HCT116 (cell line): Measurements from ENCODE around the gene DPYSL5. TPM values are rescaled to one million over a fixed set of nuclear protein-coding genes. Genes with fewer than 3 reads are reported as not detected.

ENCODE experiments used
- ATAC-seq: fragments of 200-7000 bp; cut with Tn5 transposase; 2 replicates; pipeline ENCODE4 v1.9.1; 2020; ENCODE audit warnings: mild to moderate bottlenecking, moderate library complexity
- BruUV-seq: library from RNA; stranded (reverse); fragments of 400-500 nt; replicated peaks from 2 replicates; lab custom pipeline; 2021; lab: Mats Ljungman, UMichigan
- CTCF ChIA-PET: fragments of 300-600 bp; sonication (Branson Sonifier 250); formaldehyde crosslinking; loops from one replicate; lab custom pipeline; 2021; ENCODE audit warnings: antibody characterized with exemption; lab: Charles Lee
- POLR2A ChIA-PET: fragments of 300-600, 350-600 bp; sonication (Branson Sonifier 250); formaldehyde crosslinking; loops from one replicate; lab custom pipeline; 2021; ENCODE audit warnings: antibody characterized with exemption; lab: Charles Lee
- RAD21 ChIA-PET, 2 experiments: fragments of 300-600 bp; sonication (Branson Sonifier 250); formaldehyde crosslinking; loops; one replicate each; lab custom pipeline; 2023; ENCODE audit warnings: low total read pairs in 2 of 2; ENCODE audit not compliant: uncharacterized antibody in 2 of 2, unreplicated experiment in 2 of 2, low non-redundant PET in 1 of 2; lab: Charles Lee
- DNase-seq: peaks from one replicate; pipeline ENCODE4 v3.0.0-alpha.2; 2010; ENCODE audit warnings: low read depth, low spot score
- H2AFZ ChIP-seq: fragments of 200-600 bp; shearing (Covaris generic), sonication (generic); 2 replicates; pipeline ENCODE4 v1.6.1; 2017; ENCODE audit warnings: low read depth, mixed run types, mixed read lengths, antibody characterized with exemption, low read length; ENCODE audit not compliant: poor library complexity, severe bottlenecking
- H3K27ac ChIP-seq: 2 replicates; pipeline ENCODE4 v1.5.1; 2012; ENCODE audit warnings: low read depth, low read length
- H3K27me3 ChIP-seq: fragments of 200-600 bp; sonication (generic); 2 replicates; pipeline ENCODE4 v1.6.1; 2016; ENCODE audit warnings: mixed run types, low read length, mixed read lengths; ENCODE audit not compliant: insufficient read depth
- H3K36me3 ChIP-seq, 2 experiments: fragments of 200-500 bp in 1 of 2; fragments of 200-600 bp in 1 of 2; sonication (Bioruptor generic) in 1 of 2; sonication (generic) in 1 of 2; 2 replicates each; pipeline versions ENCODE4 v1.5.1 to v1.6.1; 2014 to 2016; ENCODE audit warnings: low read length in 2 of 2, inconsistent platforms in 1 of 2, mixed read lengths in 1 of 2, mixed run types in 1 of 2; ENCODE audit not compliant: insufficient read depth in 2 of 2, control insufficient read depth in 1 of 2
- H3K4me1 ChIP-seq, 2 experiments: fragments of 200-600 bp in 1 of 2; sonication (generic) in 1 of 2; 2 replicates each; pipeline versions ENCODE4 v1.5.1 to v1.6.1; 2012 to 2017; ENCODE audit warnings: low read length in 2 of 2, inconsistent platforms in 1 of 2, mild to moderate bottlenecking in 1 of 2, mixed read lengths in 1 of 2, mixed run types in 1 of 2, moderate library complexity in 1 of 2; ENCODE audit not compliant: insufficient read depth in 2 of 2, control insufficient read depth in 1 of 2
- H3K4me2 ChIP-seq: fragments of 200-600 bp; sonication (generic); 2 replicates; pipeline ENCODE4 v1.6.1; 2017; ENCODE audit warnings: mixed run types, low read length, mixed read lengths
- H3K4me3 ChIP-seq, 2 experiments: fragments of 200-600 bp in 1 of 2; sonication (generic) in 1 of 2; replicated peaks in 1 of 2; 2 replicates each; pipeline ENCODE4 v1.5.1; 2011 to 2016; ENCODE audit warnings: low read length in 2 of 2, control low read depth in 1 of 2, low read depth in 1 of 2, mild to moderate bottlenecking in 1 of 2, mixed read lengths in 1 of 2, mixed run types in 1 of 2
- H3K79me2 ChIP-seq: fragments of 200-600 bp; sonication (generic); 2 replicates; pipeline ENCODE4 v1.6.1; 2017; ENCODE audit warnings: mild to moderate bottlenecking, mixed run types, low read length, moderate library complexity, mixed read lengths; ENCODE audit not compliant: insufficient read depth
- H3K9ac ChIP-seq: fragments of 200-600 bp; sonication (generic); 2 replicates; pipeline ENCODE4 v1.6.1; 2016; ENCODE audit warnings: low read length, mixed read lengths
- H3K9me2 ChIP-seq: fragments of 200-600 bp; sonication (generic), shearing (Covaris generic); 2 replicates; pipeline ENCODE4 v1.6.1; 2017; ENCODE audit warnings: mixed run types, mild to moderate bottlenecking, moderate library complexity; ENCODE audit not compliant: insufficient read depth
- H3K9me3 ChIP-seq, 2 experiments: fragments of 200-500 bp in 1 of 2; fragments of 200-600 bp in 1 of 2; sonication (Bioruptor generic) in 1 of 2; sonication (generic) in 1 of 2; 2 replicates each; pipeline ENCODE4 v1.6.1; 2014 to 2017; ENCODE audit warnings: low read length in 2 of 2, mixed read lengths in 2 of 2, inconsistent platforms in 1 of 2, low read depth in 1 of 2, mild to moderate bottlenecking in 1 of 2, mixed run types in 1 of 2, moderate library complexity in 1 of 2; ENCODE audit not compliant: control insufficient read depth in 1 of 2, insufficient read depth in 1 of 2
- H4K20me1 ChIP-seq: fragments of 200-600 bp; sonication (generic), shearing (Covaris generic); 2 replicates; pipeline ENCODE4 v1.6.1; 2017; ENCODE audit warnings: mixed run types, mild to moderate bottlenecking, moderate library complexity; ENCODE audit not compliant: insufficient read depth
- ATF3 ChIP-seq: IDR thresholded peaks from 2 replicates; pipeline ENCODE4 v1.6.1; 2012
- CEBPB ChIP-seq: IDR thresholded peaks from 2 replicates; pipeline ENCODE4 v1.6.1; 2012; ENCODE audit warnings: low read depth
- CTCF ChIP-seq, 3 experiments: fragments of 200-600 bp in 1 of 3; sonication (generic) in 1 of 3; IDR thresholded peaks in 2 of 3; conservative IDR thresholded peaks in 1 of 3; 2 replicates each; pipeline ENCODE4 v1.5.1; 2012 to 2017; ENCODE audit warnings: low read depth in 2 of 3, low read length in 2 of 3, antibody characterized with exemption in 1 of 3, borderline replicate concordance in 1 of 3, control low read depth in 1 of 3, mild to moderate bottlenecking in 1 of 3, mixed read lengths in 1 of 3, mixed run types in 1 of 3, moderate library complexity in 1 of 3; ENCODE audit not compliant: insufficient read depth in 1 of 3
- EZH2 ChIP-seq: fragments of 200-600 bp; sonication (generic); IDR thresholded peaks from 2 replicates; pipeline ENCODE4 v1.6.1; 2017; ENCODE audit warnings: antibody characterized with exemption, mixed run types
- REST ChIP-seq: IDR thresholded peaks from 2 replicates; pipeline ENCODE4 v1.6.1; 2012; ENCODE audit warnings: low read depth
- SP1 ChIP-seq: IDR thresholded peaks from 2 replicates; pipeline ENCODE4 v1.6.1; 2012; ENCODE audit warnings: low read depth
- SRF ChIP-seq: IDR thresholded peaks from 2 replicates; pipeline ENCODE4 v1.6.1; 2012; ENCODE audit warnings: low read depth
- YY1 ChIP-seq: IDR thresholded peaks from 2 replicates; pipeline ENCODE4 v1.6.1; 2011; ENCODE audit warnings: low read length, low read depth, moderate library complexity, mild to moderate bottlenecking; ENCODE audit not compliant: insufficient replicate concordance; ENCODE audit errors: extremely low read depth
- ZFX ChIP-seq: fragments of 450-650 bp; IDR thresholded peaks from 2 replicates; pipeline ENCODE4 v1.6.1; 2017
- ZNF274 ChIP-seq: fragments of 200-500 bp; sonication (Bioruptor generic); IDR thresholded peaks from 2 replicates; pipeline ENCODE4 v1.6.1; 2014; ENCODE audit warnings: mild to moderate bottlenecking, low read depth, low read length, inconsistent platforms
- intact Hi-C: fragments of 100-400 bp; cut with micrococcal nuclease; formaldehyde crosslinking; loops from 2 replicates; pipeline ENCODE4 v1.10.0; 2022
- total RNA-seq: library from RNA; stranded (reverse); gene quantifications from one replicate; pipeline ENCODE4 v1.2.1, GENCODE V29; 2021; ENCODE audit not compliant: unreplicated experiment

Gene DPYSL5
- total RNA-seq, 1 experiment from 2014 or later: 8.4 TPM

GRCh38 chr2:26998323-26998722, 150.4 kb downstream of the DPYSL5 start:
- POLR2A ChIA-PET: no interaction called here

More at GRCh38 chr2:26998323-26998722, 150.4 kb downstream of the DPYSL5 start:
- ATAC-seq: no peak
- no peak overlapping the region for H3K27ac ChIP-seq
- CTCF ChIA-PET: no interaction called here
- no peaks in the 10 kb centered on the region for H4K20me1 ChIP-seq
- H3K4me2 ChIP-seq: no peak overlapping the region
- H3K4me1 ChIP-seq: peaks cover 0 to 6% of the 10 kb centered on the region in 2 experiments; a peak in 2 of 4 replicates
- H3K9ac ChIP-seq: no peak overlapping the region
- no peak overlapping the region for H2AFZ ChIP-seq
- no peaks in the 10 kb centered on the region for H3K79me2 ChIP-seq
- RAD21 ChIA-PET: no interaction called here
- H3K9me3 ChIP-seq: no peaks in the 10 kb centered on the region
- H3K27me3 ChIP-seq: no peaks in the 10 kb centered on the region
- no peak for DNase-seq
- no peaks in the 10 kb centered on the region for H3K9me2 ChIP-seq
- TF ChIP-seq SRF: no peak
- TF ChIP-seq EZH2: no peak
- TF ChIP-seq ZFX: no peak
- no peak for TF ChIP-seq ZNF274
- TF ChIP-seq CEBPB: no peak
- no peak for TF ChIP-seq ATF3
- TF ChIP-seq CTCF (IDR thresholded peaks at IDR 0.05 in 2 of 3, conservative IDR thresholded peaks at IDR 0.05 in 1 of 3; ENCODE audit: borderline replicate concordance in 1 of 3, insufficient read depth in 1 of 3, low read depth in 2 of 3, low read length in 2 of 3): no peak
- no peak for TF ChIP-seq REST
- no peak for TF ChIP-seq SP1
- TF ChIP-seq YY1: no peak
- H3K4me3 ChIP-seq: no peak overlapping the region
- BruUV-seq: no TSS peak
- intact Hi-C loops: no loop called here
- H3K36me3 ChIP-seq: no peaks in the 10 kb centered on the region

Other genes with a start within 250 kb of the DPYSL5 start
- not detected for gene CIB4, start 206.8 kb upstream of the DPYSL5 start, total RNA-seq
- gene KCNK3, start 155.4 kb upstream of the DPYSL5 start, total RNA-seq: 0.71 TPM
- gene SLC35F6, start 83.8 kb upstream of the DPYSL5 start, total RNA-seq: 34.5 TPM
- 45.8 TPM for gene CENPA, start 62.1 kb upstream of the DPYSL5 start, total RNA-seq
- 12.1 TPM for gene MAPRE3, start 122.5 kb downstream of the DPYSL5 start, total RNA-seq
- 69.8 TPM for gene TMEM214, start 184.8 kb downstream of the DPYSL5 start, total RNA-seq
- gene AGBL5, start 203.5 kb downstream of the DPYSL5 start, total RNA-seq: 40.0 TPM
- gene OST4, start 223.5 kb downstream of the DPYSL5 start, total RNA-seq: 187 TPM
- gene EMILIN1, start 230.5 kb downstream of the DPYSL5 start, total RNA-seq: 0.59 TPM
- gene KHK, start 238.6 kb downstream of the DPYSL5 start, total RNA-seq: 6.7 TPM